ENCODE results near the gene AURKB. TPM values are rescaled to one million over a fixed set of nuclear protein-coding genes. Genes with fewer than 3 reads are reported as not detected.
A peak's percentile ranks its signal among the peaks of the same experiment; 100 is the strongest.

The AURKB gene
- total and polyA plus RNA-seq, 2 of the 13 experiments (the other 11 are each of a cell fraction or from before 2014, with no cell fraction given) = 29.5 to 75.3 TPM

DNA sequence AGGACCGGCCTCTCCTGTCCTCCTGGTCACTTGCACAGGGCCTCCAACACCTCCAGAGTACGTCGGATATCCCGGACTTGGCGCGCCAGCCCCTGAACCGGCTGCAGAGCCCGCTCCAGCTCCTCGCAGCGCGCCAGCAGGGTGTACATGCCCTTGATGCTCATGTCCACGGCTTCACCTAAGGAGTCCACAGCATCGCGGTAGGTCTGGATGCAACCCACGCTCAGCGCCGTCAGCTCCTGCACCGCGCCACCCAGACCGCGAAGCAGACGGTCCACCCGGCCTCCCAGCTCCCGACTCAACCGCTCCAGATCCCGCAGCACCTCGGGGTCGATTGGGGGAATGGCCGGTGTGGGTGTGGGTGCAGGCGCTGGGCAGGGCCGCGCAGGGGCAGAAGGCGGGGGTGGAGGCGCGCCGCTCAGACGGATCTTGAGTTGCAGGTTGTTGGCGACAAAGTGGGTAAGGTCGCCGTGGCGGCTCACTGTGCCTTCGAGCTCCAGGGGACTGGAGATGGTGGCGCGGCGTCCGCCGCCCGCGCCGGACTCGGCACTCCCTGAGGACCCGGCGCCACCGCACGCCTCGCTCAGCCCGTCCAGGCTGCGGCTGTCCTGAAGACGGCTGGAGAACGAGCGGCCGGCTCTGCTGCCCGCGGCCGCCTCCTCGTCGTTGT is 21.2 kb downstream of the AURKB start (continued):
- TF ChIP-seq, protein P1, sequence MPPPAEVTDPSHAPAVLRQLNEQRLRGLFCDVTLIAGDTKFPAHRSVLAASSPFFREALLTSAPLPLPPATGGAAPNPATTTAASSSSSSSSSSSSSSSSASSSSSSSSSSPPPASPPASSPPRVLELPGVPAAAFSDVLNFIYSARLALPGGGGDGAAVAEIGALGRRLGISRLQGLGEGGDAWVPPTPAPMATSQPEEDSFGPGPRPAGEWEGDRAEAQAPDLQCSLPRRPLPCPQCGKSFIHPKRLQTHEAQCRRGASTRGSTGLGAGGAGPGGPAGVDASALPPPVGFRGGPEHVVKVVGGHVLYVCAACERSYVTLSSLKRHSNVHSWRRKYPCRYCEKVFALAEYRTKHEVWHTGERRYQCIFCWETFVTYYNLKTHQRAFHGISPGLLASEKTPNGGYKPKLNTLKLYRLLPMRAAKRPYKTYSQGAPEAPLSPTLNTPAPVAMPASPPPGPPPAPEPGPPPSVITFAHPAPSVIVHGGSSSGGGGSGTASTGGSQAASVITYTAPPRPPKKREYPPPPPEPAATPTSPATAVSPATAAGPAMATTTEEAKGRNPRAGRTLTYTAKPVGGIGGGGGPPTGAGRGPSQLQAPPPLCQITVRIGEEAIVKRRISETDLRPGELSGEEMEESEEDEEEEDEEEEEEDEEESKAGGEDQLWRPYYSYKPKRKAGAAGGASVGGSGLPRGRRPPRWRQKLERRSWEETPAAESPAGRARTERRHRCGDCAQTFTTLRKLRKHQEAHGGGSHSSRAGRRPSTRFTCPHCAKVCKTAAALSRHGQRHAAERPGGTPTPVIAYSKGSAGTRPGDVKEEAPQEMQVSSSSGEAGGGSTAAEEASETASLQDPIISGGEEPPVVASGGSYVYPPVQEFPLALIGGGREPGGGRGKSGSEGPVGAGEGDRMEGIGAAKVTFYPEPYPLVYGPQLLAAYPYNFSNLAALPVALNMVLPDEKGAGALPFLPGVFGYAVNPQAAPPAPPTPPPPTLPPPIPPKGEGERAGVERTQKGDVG (CRISPR knock-in tag; IDR thresholded peaks at IDR 0.05; ENCODE audit: borderline replicate concordance) = no peak
- no peak for TF ChIP-seq ZFP36L1 (CRISPR knock-in tag; IDR thresholded peaks at IDR 0.05)
- TF ChIP-seq TERF1 (CRISPR knock-in tag; IDR thresholded peaks at IDR 0.05) = no peak
- no peak for TF ChIP-seq MXD4 (CRISPR knock-in tag; IDR thresholded peaks at IDR 0.05)
- TF ChIP-seq SNAPC5 (CRISPR knock-in tag; IDR thresholded peaks at IDR 0.05; ENCODE audit: borderline replicate concordance) = no peak
- TF ChIP-seq HMG20B (CRISPR knock-in tag; conservative IDR thresholded peaks at IDR 0.05) = no peak
- TF ChIP-seq GFI1 (CRISPR knock-in tag; IDR thresholded peaks at IDR 0.05; ENCODE audit: borderline replicate concordance) = 0 out of 2 replicates have a peak, but pooled peaks have one; percentile 11
- TF ChIP-seq MIER3 (CRISPR knock-in tag; IDR thresholded peaks at IDR 0.05; ENCODE audit: borderline replicate concordance) = no peak
- no peak for TF ChIP-seq ZNF33A (CRISPR knock-in tag; IDR thresholded peaks at IDR 0.05; ENCODE audit: borderline replicate concordance)
- TF ChIP-seq ZNF878 (CRISPR knock-in tag; IDR thresholded peaks at IDR 0.05) = no peak
- no peak for TF ChIP-seq TBP (CRISPR knock-in tag; IDR thresholded peaks at IDR 0.05)
- no peak for TF ChIP-seq JUND (CRISPR knock-in tag; IDR thresholded peaks at IDR 0.05)
- no peak for TF ChIP-seq ZNF333 (CRISPR knock-in tag; IDR thresholded peaks at IDR 0.05; ENCODE audit: borderline replicate concordance)
- no peak for TF ChIP-seq GTF2F1 (IDR thresholded peaks at IDR 0.05; ENCODE audit: low read length)
- TF ChIP-seq ZNF687 (CRISPR knock-in tag; IDR thresholded peaks at IDR 0.05) = no peak; the same call in 1 of the 2 replicates
- TF ChIP-seq, protein P2, sequence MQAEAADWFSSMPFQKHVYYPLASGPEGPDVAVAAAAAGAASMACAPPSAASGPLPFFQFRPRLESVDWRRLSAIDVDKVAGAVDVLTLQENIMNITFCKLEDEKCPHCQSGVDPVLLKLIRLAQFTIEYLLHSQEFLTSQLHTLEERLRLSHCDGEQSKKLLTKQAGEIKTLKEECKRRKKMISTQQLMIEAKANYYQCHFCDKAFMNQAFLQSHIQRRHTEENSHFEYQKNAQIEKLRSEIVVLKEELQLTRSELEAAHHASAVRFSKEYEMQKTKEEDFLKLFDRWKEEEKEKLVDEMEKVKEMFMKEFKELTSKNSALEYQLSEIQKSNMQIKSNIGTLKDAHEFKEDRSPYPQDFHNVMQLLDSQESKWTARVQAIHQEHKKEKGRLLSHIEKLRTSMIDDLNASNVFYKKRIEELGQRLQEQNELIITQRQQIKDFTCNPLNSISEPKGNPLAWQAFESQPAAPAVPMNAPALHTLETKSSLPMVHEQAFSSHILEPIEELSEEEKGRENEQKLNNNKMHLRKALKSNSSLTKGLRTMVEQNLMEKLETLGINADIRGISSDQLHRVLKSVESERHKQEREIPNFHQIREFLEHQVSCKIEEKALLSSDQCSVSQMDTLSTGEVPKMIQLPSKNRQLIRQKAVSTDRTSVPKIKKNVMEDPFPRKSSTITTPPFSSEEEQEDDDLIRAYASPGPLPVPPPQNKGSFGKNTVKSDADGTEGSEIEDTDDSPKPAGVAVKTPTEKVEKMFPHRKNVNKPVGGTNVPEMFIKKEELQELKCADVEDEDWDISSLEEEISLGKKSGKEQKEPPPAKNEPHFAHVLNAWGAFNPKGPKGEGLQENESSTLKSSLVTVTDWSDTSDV (CRISPR knock-in tag; IDR thresholded peaks at IDR 0.05) = no peak
- no peak for TF ChIP-seq PHF5A (CRISPR knock-in tag; IDR thresholded peaks at IDR 0.05; ENCODE audit: low read depth, unreplicated experiment)
- no peak for TF ChIP-seq FOXJ3 (CRISPR knock-in tag; IDR thresholded peaks at IDR 0.05; ENCODE audit: borderline replicate concordance)

Data from HepG2 (cell line).